GM12801 (cell line): ENCODE data around the gene RNF214.

Experiments
- TF ChIP-seq, protein P1 (sequence below): IDR thresholded peaks from one replicate; pipeline ENCODE4 v1.5.1; 2011; ENCODE audit warnings: control low read depth; ENCODE audit not compliant: insufficient read length; ENCODE audit errors: extremely low read depth

Gene RNF214

DNA sequence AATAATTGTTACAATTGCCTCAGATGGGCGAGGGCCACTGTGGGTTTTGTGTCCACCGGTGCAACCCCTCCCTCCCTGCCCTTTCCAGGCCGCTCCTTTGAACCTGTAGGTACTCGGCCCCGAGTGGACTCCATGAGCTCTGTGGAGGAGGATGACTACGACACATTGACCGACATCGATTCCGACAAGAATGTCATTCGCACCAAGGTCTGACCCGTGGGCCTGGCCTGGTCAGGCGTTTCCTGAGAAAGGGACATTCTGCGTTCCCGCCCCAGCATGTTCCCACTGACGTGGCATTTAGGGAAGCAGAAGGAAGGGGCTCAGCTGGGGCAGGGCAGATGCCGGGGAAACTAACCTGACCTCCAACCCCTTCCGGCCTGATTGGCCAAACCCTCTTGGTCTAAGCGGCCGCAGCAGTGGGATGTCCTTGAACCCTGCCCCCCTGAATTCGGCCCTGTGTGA lies 43.8 kb upstream of the RNF214 start:
- TF ChIP-seq, protein P1, sequence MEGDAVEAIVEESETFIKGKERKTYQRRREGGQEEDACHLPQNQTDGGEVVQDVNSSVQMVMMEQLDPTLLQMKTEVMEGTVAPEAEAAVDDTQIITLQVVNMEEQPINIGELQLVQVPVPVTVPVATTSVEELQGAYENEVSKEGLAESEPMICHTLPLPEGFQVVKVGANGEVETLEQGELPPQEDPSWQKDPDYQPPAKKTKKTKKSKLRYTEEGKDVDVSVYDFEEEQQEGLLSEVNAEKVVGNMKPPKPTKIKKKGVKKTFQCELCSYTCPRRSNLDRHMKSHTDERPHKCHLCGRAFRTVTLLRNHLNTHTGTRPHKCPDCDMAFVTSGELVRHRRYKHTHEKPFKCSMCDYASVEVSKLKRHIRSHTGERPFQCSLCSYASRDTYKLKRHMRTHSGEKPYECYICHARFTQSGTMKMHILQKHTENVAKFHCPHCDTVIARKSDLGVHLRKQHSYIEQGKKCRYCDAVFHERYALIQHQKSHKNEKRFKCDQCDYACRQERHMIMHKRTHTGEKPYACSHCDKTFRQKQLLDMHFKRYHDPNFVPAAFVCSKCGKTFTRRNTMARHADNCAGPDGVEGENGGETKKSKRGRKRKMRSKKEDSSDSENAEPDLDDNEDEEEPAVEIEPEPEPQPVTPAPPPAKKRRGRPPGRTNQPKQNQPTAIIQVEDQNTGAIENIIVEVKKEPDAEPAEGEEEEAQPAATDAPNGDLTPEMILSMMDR, result no peak

DNA sequence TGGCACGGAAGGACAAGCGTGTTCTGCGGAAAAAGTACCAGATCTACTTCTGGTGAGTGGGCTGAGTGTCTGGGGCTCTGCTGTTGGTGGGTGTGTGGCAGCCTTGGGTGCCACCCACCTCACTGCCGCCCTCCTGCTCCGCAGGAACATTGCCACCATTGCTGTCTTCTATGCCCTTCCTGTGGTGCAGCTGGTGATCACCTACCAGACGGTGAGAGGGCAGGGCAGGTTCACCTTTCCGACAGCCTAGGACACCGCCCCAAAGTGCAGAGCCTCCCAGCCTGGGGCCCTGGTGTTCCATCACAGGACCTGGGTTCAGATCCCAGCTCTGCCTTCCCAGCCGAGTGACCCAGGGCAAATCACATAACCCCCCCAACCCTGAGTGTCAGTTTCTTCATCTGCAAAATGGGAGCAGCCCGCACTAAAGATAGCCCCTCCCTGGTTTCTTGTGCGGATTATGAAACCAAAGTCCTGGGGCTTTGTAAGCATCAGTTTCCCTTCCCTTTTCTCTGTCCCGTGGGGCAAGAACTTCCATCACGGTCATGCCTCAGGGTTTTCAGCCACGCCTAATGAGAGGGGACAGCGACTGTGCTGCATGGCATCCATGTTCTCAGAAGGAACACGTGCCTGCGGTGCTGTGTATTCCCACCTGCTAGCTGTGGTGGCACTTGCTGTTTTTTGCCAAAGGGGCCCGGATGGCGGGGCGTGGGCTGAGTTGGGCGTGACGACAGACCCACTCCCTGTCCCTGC lies 43.1 kb upstream of the RNF214 start:
- TF ChIP-seq, protein P1, result no peak

DNA sequence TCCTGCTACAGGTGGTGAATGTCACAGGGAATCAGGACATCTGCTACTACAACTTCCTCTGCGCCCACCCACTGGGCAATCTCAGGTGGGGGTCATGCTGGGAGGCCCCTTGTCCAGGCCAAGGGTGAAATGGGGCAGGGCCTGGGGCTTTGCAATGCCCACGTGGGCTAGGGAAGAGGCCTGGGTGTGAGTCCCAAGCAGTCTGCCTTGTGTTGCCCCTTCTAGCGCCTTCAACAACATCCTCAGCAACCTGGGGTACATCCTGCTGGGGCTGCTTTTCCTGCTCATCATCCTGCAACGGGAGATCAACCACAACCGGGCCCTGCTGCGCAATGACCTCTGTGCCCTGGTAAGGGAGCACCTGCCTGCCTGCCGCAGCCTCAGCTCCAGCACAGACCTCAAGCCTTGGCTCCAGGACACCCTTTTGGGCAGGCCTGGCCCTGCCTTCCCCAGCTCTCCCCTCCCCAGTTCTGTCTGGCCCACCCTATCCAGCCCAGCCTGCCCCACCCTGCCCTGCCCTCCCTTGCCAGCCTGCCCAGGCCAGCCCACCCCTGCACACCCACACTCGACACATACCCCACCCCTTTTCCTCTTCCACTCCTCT lies 42.4 kb upstream of the RNF214 start:
- TF ChIP-seq, protein P1, result no peak

DNA sequence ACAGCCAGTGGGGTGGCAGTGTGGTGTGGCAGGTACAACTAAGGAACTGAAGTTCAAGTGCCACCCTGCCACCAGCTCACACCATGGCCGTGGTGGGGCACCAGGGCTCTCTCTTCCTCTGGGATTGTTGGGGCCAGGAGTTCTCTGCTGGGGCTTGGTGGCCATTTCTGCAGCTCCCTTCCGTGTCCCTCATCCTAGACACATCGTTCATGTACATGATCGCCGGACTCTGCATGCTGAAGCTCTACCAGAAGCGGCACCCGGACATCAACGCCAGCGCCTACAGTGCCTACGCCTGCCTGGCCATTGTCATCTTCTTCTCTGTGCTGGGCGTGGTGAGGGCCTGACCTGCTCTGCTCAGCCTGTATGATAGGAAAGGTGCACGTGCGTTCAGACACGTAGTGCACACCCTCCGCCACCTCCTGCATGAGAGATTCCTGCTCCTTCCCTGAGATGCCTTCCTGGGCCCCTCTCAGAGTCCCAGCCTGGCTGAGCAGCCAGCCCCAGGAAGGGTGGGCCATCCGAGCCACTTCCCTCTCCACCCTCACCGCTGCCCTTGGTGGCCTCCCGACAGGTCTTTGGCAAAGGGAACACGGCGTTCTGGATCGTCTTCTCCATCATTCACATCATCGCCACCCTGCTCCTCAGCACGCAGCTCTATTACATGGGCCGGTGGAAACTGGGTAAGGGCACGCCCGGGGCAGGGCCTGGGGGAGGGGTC lies 40.6 kb upstream of the RNF214 start:
- TF ChIP-seq, protein P1, result no peak

DNA sequence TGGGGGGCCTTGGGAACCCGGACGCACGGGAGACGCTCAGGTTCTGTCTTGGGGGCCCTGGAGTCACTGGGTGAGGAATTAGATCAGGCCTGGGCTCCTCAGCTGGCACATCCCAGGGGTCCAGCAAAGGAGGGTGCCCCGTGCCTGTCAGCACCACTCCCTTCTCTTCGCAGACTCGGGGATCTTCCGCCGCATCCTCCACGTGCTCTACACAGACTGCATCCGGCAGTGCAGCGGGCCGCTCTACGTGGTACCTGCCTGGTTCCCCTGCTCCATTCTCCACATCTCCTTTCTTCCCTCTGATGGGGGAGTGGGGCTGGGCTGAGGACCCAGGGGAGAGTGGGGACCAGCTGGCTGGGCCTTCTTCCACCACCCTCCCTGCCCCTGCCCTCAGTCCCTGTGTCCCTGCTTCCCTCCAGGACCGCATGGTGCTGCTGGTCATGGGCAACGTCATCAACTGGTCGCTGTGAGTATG lies 40.0 kb upstream of the RNF214 start:
- TF ChIP-seq, protein P1, result no peak

DNA sequence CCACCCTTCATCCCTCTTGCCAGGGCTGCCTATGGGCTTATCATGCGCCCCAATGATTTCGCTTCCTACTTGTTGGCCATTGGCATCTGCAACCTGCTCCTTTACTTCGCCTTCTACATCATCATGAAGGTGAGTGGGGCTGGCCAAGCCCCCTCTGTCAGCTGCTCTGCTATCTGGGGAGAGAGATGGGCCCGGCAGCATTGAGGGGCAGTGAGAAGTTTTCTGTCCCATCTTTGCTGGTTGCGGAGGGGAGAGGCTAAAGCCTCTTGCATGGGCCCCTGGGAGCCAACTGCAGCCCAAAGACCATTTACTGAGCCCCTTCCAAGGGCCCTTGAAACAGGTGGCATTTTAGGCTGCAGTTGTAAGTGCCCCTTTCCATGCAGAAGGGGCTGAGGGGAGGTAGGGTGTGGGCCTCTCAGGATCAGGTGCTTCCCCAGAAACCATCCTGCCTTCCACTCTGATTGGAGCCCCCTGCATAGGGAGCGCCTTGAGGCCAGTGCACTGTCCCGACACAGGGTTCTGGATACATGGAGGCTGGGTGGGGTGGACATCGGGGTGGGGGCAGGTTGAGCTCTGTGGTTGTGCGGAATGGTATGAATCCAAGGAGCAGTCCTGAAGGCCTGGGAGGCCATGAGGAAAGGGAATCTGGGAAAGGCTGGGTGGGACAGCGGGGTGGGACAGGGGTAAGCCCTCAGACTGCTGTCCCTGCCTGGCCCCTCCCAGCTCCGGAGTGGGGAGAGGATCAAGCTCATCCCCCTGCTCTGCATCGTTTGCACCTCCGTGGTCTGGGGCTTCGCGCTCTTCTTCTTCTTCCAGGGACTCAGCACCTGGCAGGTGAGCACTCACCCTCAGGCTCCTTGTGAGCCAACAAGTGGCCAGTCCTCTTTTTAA lies 39.1 kb upstream of the RNF214 start:
- TF ChIP-seq, protein P1, result no peak
